Measurements from ENCODE around the gene C4orf50.

DNA sequence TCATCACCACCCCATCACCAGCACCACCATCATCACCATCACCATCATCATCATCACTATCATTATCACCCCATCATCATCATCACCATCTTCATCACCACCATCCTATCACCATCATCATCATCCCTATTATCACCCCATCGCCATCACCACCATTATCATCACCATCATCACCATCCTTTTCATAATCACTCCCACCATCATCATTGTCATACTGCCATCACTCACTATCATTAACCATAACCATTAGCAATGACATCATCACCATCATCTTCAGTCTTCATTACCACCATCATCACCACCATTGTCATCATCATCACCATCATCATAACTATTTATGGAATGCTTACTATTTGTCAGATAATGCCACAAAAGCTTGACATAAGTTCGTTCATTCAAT is 161.0 kb downstream of the C4orf50 start:
- no peak for TF ChIP-seq EP300 (IDR thresholded peaks at IDR 0.05)
- TF ChIP-seq, protein P1, sequence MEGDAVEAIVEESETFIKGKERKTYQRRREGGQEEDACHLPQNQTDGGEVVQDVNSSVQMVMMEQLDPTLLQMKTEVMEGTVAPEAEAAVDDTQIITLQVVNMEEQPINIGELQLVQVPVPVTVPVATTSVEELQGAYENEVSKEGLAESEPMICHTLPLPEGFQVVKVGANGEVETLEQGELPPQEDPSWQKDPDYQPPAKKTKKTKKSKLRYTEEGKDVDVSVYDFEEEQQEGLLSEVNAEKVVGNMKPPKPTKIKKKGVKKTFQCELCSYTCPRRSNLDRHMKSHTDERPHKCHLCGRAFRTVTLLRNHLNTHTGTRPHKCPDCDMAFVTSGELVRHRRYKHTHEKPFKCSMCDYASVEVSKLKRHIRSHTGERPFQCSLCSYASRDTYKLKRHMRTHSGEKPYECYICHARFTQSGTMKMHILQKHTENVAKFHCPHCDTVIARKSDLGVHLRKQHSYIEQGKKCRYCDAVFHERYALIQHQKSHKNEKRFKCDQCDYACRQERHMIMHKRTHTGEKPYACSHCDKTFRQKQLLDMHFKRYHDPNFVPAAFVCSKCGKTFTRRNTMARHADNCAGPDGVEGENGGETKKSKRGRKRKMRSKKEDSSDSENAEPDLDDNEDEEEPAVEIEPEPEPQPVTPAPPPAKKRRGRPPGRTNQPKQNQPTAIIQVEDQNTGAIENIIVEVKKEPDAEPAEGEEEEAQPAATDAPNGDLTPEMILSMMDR (IDR thresholded peaks at IDR 0.05), result no peak
- TF ChIP-seq POLR2AphosphoS5 (IDR thresholded peaks at IDR 0.05), result no peak

Data from suprapubic skin (tissue), 4 donors.